H1 (cell line): ENCODE data around the gene URM1. TPM values are rescaled to one million over a fixed set of nuclear protein-coding genes. Genes with fewer than 3 reads are reported as not detected.
A peak's percentile ranks its signal among the peaks of the same experiment; 100 is the strongest.

ENCODE experiments used
- CTCF ChIA-PET: fragments of 300-600 bp; sonication (Branson Sonifier 250); formaldehyde crosslinking; loops from one replicate; lab custom pipeline; 2021; ENCODE audit not compliant: partially characterized antibody; lab: Charles Lee
- POLR2A ChIA-PET: fragments of 300-600 bp; sonication (Branson Sonifier 250); formaldehyde crosslinking; loops from one replicate; lab custom pipeline; 2021; ENCODE audit warnings: inconsistent platforms; ENCODE audit not compliant: partially characterized antibody; lab: Charles Lee
- DNase-seq, 2 experiments: peaks; one replicate each; pipeline versions ENCODE4 v3.0.0 to v3.0.0-alpha.2; 2010 to 2022; ENCODE audit warnings: low spot score in 2 of 2, low read depth in 1 of 2, mixed read lengths in 1 of 2
- FAIRE-seq: peaks from 2 replicates; lab custom pipeline; 2011; peaks lifted over from hg19 to GRCh38; lab: Jason Lieb, UNC
- H2AFZ ChIP-seq: 2 replicates; pipeline ENCODE4 v1.8.1; 2012; ENCODE audit warnings: low read length, inconsistent platforms
- H2AK5ac ChIP-seq: 2 replicates; pipeline ENCODE4 v1.6.1; 2013; ENCODE audit warnings: low read depth, low read length
- H2BK120ac ChIP-seq: replicated peaks from 2 replicates; pipeline ENCODE3; 2013; ENCODE audit warnings: low read depth, low read length, inconsistent platforms
- H2BK12ac ChIP-seq: 2 replicates; pipeline ENCODE4 v1.6.1; 2013; ENCODE audit warnings: low read depth, low read length
- H2BK15ac ChIP-seq: 2 replicates; pipeline ENCODE4 v1.6.1; 2013; ENCODE audit warnings: low read length
- H2BK20ac ChIP-seq: 2 replicates; pipeline ENCODE4 v1.6.1; 2013; ENCODE audit warnings: low read length
- H2BK5ac ChIP-seq: 2 replicates; pipeline ENCODE4 v1.6.1; 2013; ENCODE audit warnings: low read depth, low read length
- H3K14ac ChIP-seq: 2 replicates; pipeline ENCODE4 v1.6.1; 2013; ENCODE audit warnings: inconsistent platforms; ENCODE audit not compliant: insufficient read length
- H3K18ac ChIP-seq: 2 replicates; pipeline ENCODE4 v1.6.1; 2013; ENCODE audit warnings: low read length; ENCODE audit errors: extremely low read depth
- H3K23ac ChIP-seq: 2 replicates; pipeline ENCODE4 v1.6.1; 2013; ENCODE audit warnings: inconsistent platforms; ENCODE audit not compliant: insufficient read length
- H3K23me2 ChIP-seq: 2 replicates; pipeline ENCODE4 v1.6.1; 2013; ENCODE audit warnings: low read depth, low read length
- H3K27ac ChIP-seq: 2 replicates; pipeline ENCODE4 v1.6.1; 2011; ENCODE audit warnings: low read depth, low read length, inconsistent platforms
- H3K27me3 ChIP-seq, 4 experiments: replicated peaks in 1 of 4; 1 replicate in 1 of 4; 2 replicates in 3 of 4; pipeline versions ENCODE4 v1.6.1 to v1.8.1; 2011 to 2013; ENCODE audit warnings: low read length in 3 of 4, mild to moderate bottlenecking in 3 of 4, inconsistent platforms in 2 of 4, mixed read lengths in 2 of 4, moderate library complexity in 1 of 4; ENCODE audit not compliant: control insufficient read depth in 3 of 4, insufficient read depth in 3 of 4; ENCODE audit errors: extremely low read depth in 1 of 4
- H3K36me3 ChIP-seq, 4 experiments: 2 replicates each; pipeline versions ENCODE4 v1.6.1 to v1.8.1; 2011 to 2013; ENCODE audit warnings: mild to moderate bottlenecking in 4 of 4, low read length in 3 of 4, moderate library complexity in 2 of 4, control low read depth in 1 of 4, inconsistent platforms in 1 of 4; ENCODE audit not compliant: insufficient read depth in 4 of 4, control insufficient read depth in 2 of 4
- H3K4ac ChIP-seq: replicated peaks from 2 replicates; pipeline ENCODE3; 2013; ENCODE audit warnings: low read length, low read depth, mixed read lengths, inconsistent platforms; ENCODE audit not compliant: insufficient read length
- H3K4me1 ChIP-seq, 4 experiments: replicated peaks in 1 of 4; 1 replicate in 1 of 4; 2 replicates in 3 of 4; pipeline versions ENCODE4 v1.6.1 to v1.8.1; 2011 to 2013; ENCODE audit warnings: low read length in 3 of 4, inconsistent platforms in 2 of 4, mixed read lengths in 1 of 4; ENCODE audit not compliant: insufficient read depth in 4 of 4, control insufficient read depth in 3 of 4
- H3K4me2 ChIP-seq, 2 experiments: 2 replicates each; pipeline versions ENCODE4 v1.6.1 to v1.8.1; 2011 to 2013; ENCODE audit warnings: low read depth in 2 of 2, low read length in 2 of 2, control low read depth in 1 of 2, inconsistent platforms in 1 of 2, mild to moderate bottlenecking in 1 of 2; ENCODE audit not compliant: insufficient read depth in 1 of 2
- H3K4me3 ChIP-seq, 4 experiments: fragments of 200-600, 300-600 bp in 1 of 4; sonication (generic), shearing (Covaris generic), sonication (Bioruptor Twin) in 1 of 4; 2 replicates each; pipeline versions ENCODE4 v1.5.1 to v1.8.1; 2011 to 2016; ENCODE audit warnings: low read length in 4 of 4, low read depth in 3 of 4, control low read depth in 2 of 4, inconsistent platforms in 2 of 4, mild to moderate bottlenecking in 2 of 4, mixed read lengths in 1 of 4, moderate library complexity in 1 of 4; ENCODE audit not compliant: insufficient read depth in 2 of 4; ENCODE audit errors: extremely low read depth in 1 of 4
- H3K56ac ChIP-seq: replicated peaks from 2 replicates; pipeline ENCODE3; 2013; ENCODE audit warnings: low read depth, mild to moderate bottlenecking, mixed read lengths, low read length, inconsistent platforms; ENCODE audit not compliant: insufficient read length
- H3K79me1 ChIP-seq: 2 replicates; pipeline ENCODE4 v1.6.1; 2013; ENCODE audit warnings: low read depth, low read length, control low read depth
- H3K79me2 ChIP-seq, 2 experiments: 2 replicates each; pipeline versions ENCODE4 v1.6.1 to v1.8.1; 2012 to 2013; ENCODE audit warnings: low read length in 2 of 2, mild to moderate bottlenecking in 2 of 2, inconsistent platforms in 1 of 2; ENCODE audit not compliant: insufficient read depth in 2 of 2, control insufficient read depth in 1 of 2
- H3K9ac ChIP-seq, 4 experiments: replicated peaks in 1 of 4; 1 replicate in 1 of 4; 2 replicates in 3 of 4; pipeline versions ENCODE4 v1.6.1 to v1.8.1; 2011 to 2013; ENCODE audit warnings: low read depth in 3 of 4, low read length in 3 of 4, control low read depth in 2 of 4, mild to moderate bottlenecking in 2 of 4, moderate library complexity in 2 of 4, inconsistent platforms in 1 of 4; ENCODE audit errors: extremely low read depth in 1 of 4
- H3K9me3 ChIP-seq, 2 experiments: 2 replicates each; pipeline versions ENCODE4 v1.6.1 to v1.8.1; 2012 to 2013; ENCODE audit warnings: mild to moderate bottlenecking in 2 of 2, moderate library complexity in 2 of 2, control low read depth in 1 of 2, inconsistent platforms in 1 of 2, low read depth in 1 of 2, low read length in 1 of 2, mixed read lengths in 1 of 2; ENCODE audit not compliant: insufficient read depth in 2 of 2
- H4K20me1 ChIP-seq, 2 experiments: replicated peaks in 1 of 2; 2 replicates each; pipeline versions ENCODE3 to v1.8.1; 2011 to 2013; ENCODE audit warnings: inconsistent platforms in 2 of 2, low read length in 2 of 2, mild to moderate bottlenecking in 1 of 2; ENCODE audit not compliant: insufficient read depth in 2 of 2, control insufficient read depth in 1 of 2
- H4K5ac ChIP-seq: 2 replicates; pipeline ENCODE4 v1.6.1; 2013; ENCODE audit warnings: low read length, low read depth, mixed read lengths, inconsistent platforms; ENCODE audit not compliant: insufficient read length
- H4K8ac ChIP-seq: 2 replicates; pipeline ENCODE4 v1.8.0; 2013; ENCODE audit warnings: mild to moderate bottlenecking, moderate library complexity, low read length, inconsistent platforms; ENCODE audit not compliant: insufficient read depth; ENCODE audit errors: extremely low read depth
- H4K91ac ChIP-seq: replicated peaks from 2 replicates; pipeline ENCODE3; 2013; ENCODE audit warnings: low read length, mixed read lengths, inconsistent platforms; ENCODE audit not compliant: insufficient read length
- EGR1 ChIP-seq: IDR thresholded peaks from 2 replicates; pipeline ENCODE4 v1.6.1; 2011; ENCODE audit warnings: low read depth, low read length, borderline replicate concordance
- GABPA ChIP-seq: IDR thresholded peaks from 2 replicates; pipeline ENCODE4 v1.6.1; 2011; ENCODE audit warnings: mild to moderate bottlenecking, low read length, moderate library complexity, borderline replicate concordance; ENCODE audit not compliant: insufficient read depth
- HDAC2 ChIP-seq, 2 experiments: fragments of 300-600 bp in 1 of 2; sonication (generic) in 1 of 2; IDR thresholded peaks; 2 replicates each; pipeline ENCODE4 v1.6.1; 2011 to 2012; ENCODE audit warnings: low read depth in 2 of 2, low read length in 2 of 2, mild to moderate bottlenecking in 2 of 2, moderate library complexity in 2 of 2, borderline replicate concordance in 1 of 2, inconsistent platforms in 1 of 2
- MAFK ChIP-seq: IDR thresholded peaks from 2 replicates; pipeline ENCODE4 v1.6.1; 2012; ENCODE audit warnings: low read depth, mild to moderate bottlenecking, improper control_type of control experiment, low read length
- SUZ12 ChIP-seq: fragments of 200-600 bp; sonication (generic); IDR thresholded peaks from 2 replicates; pipeline ENCODE4 v1.6.1; 2012; ENCODE audit warnings: mild to moderate bottlenecking, inconsistent platforms, low read length, moderate library complexity, mixed read lengths
- TAF1 ChIP-seq: IDR thresholded peaks from 2 replicates; pipeline ENCODE4 v1.6.1; 2011; ENCODE audit warnings: mild to moderate bottlenecking, low read depth, low read length
- WGBS, 2 experiments: shearing (Covaris generic) in 1 of 2; methylation state at CpG; one replicate each; pipeline versions ENCODE4 v1.1.6 to v1.1.7; 2013 to 2015; ENCODE audit warnings: low lambda C conversion rate in 2 of 2, mixed read lengths in 2 of 2, inconsistent platforms in 1 of 2, low coverage in 1 of 2, missing lambda C conversion rate in 1 of 2; ENCODE audit not compliant: insufficient replicate concordance in 2 of 2, insufficient coverage in 1 of 2, insufficient read length in 1 of 2; ENCODE audit errors: extremely low coverage in 1 of 2, missing lambda C conversion rate in 1 of 2; 5-methylcytosine and 5-hydroxymethylcytosine counted together
- polyA plus RNA-seq, 7 experiments: library from polyadenylated mRNA; depleted of rRNA in 3 of 7; stranded (reverse) in 5 of 7; unstranded in 2 of 7; fragments of >200 nt in 5 of 7; fragments of 200-250 nt in 2 of 7; gene quantifications; 1 replicate in 5 of 7; 2 replicates in 1 of 7; 4 replicates in 1 of 7; pipeline versions ENCODE4 v1.2.1 to v1.2.3, GENCODE V29; 2011 to 2013; ENCODE audit warnings: missing spikeins in 2 of 7, mixed read lengths in 2 of 7
- total RNA-seq: library from RNA; stranded (reverse); fragmentation: NEBNext Ultra II Directional; extraction: Animal tissue kit (Norgen Biotek cat#: 25700); gene quantifications from 2 replicates; pipeline ENCODE4 v1.2.1, GENCODE V29; 2021
- TF ChIP-seq, protein P1 (sequence below): IDR thresholded peaks from 2 replicates; pipeline ENCODE4 v1.6.1; 2012; ENCODE audit warnings: low read length, inconsistent platforms
- TF ChIP-seq, protein P2 (sequence below): IDR thresholded peaks from 2 replicates; pipeline ENCODE4 v1.6.1; 2011; ENCODE audit warnings: low read depth, mild to moderate bottlenecking, low read length; ENCODE audit not compliant: insufficient read depth

Gene URM1
- total and polyA plus RNA-seq, 2 of the 8 experiments (the other 6 are each of a cell fraction or from before 2014, with no cell fraction given): 58.3 to 62.3 TPM

DNA sequence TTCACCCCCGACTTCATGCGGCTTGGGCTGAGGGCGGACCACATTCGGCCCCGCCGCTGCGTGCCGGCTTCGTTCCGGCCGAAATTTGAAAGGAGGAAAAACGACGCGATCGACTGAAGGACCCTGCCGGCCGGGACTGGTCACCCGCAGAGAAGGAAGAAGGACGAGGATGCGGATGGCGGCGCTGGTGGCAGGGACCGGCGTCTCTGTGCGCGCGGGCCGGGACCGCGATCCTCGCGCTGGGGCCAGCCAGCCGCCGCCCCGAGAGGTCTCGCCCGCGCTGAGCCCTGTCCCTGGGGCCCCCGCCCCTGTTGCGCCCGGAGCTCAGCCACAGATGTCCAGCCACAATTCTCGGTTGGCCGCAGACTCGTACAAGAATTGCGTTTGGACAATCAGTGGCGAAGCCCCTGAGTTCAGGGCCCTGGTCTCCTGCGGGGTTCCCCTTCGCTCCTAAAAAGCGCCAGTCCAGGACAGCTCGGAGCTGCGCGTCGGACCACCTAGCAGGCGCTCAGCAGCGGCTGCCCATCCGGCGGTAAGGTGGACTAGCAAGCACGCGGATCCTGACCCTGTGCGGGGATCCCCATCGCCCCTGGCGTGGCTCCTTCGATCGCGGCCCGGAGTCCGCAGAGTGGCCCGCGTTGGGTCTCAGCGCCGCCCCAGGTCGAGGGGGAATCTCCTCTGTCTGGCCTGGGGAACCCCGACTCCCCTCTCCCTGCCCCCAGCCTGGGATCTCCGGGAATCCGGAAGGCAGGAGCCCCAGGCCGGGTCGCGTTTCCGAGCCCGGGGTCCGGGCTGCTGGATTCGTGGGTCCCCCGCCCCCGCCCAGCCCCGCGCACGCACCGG lies 21.3 kb downstream of the URM1 start:
- H3K79me1 ChIP-seq: no peaks in the 10 kb centered on the region
- H4K8ac ChIP-seq: peak overlapping the region; percentile 28; the same call in 1 of the 2 replicates
- no peak overlapping the region for H3K4ac ChIP-seq
- H3K27me3 ChIP-seq: peaks cover 83 to 100% (median 97%) of the 10 kb centered on the region in 4 experiments
- no peak overlapping the region for H2AFZ ChIP-seq
- H2BK15ac ChIP-seq: no peak overlapping the region
- H2BK120ac ChIP-seq: no peak overlapping the region
- H4K20me1 ChIP-seq: peaks cover 22 to 48% of the 10 kb centered on the region in 2 experiments
- ChIA-PET POLR2A (interaction anchor here (1.4 to 13.1 kb wide), 5 partner anchors 9 to 30 kb away, joined by 4 to 92 read pairs (median 11); partner anchors contain the start of gene URM1), CTCF (interaction anchor here (0.9 to 21.9 kb wide), 9 partner anchors 8 to 51 kb away, joined by 3 to 323 read pairs (median 6); partner anchors contain the start of gene URM1)
- no peak overlapping the region for H3K14ac ChIP-seq
- WGBS, 2 experiments: 5% methylated on average over 51 of the region's 88 CpGs; no CpG with 5 or more reads in 1 of the 2 experiments
- H4K91ac ChIP-seq: no peak overlapping the region
- H2BK20ac ChIP-seq: no peak overlapping the region
- no peak overlapping the region for H4K5ac ChIP-seq
- H3K18ac ChIP-seq: peak overlapping the region; percentile 48; the same call in 1 of the 2 replicates
- H2BK5ac ChIP-seq: no peak overlapping the region
- peak overlapping the region; percentile 8 to 54 (median 40); a peak in 7 of 8 replicates for H3K4me3 ChIP-seq
- H3K9ac ChIP-seq: peak overlapping the region in 1 of 4 experiments; percentile 24; a peak in 1 of 7 replicates
- no peaks in the 10 kb centered on the region for H3K79me2 ChIP-seq
- no peaks in the 10 kb centered on the region for H3K9me3 ChIP-seq
- DNase-seq (peak in 1 of 2 experiments; percentile 76), FAIRE-seq (no peak)
- no peak overlapping the region for H3K27ac ChIP-seq
- peak overlapping the region; percentile 13 for H3K56ac ChIP-seq
- peaks cover 9 to 49% (median 43%) of the 10 kb centered on the region in 4 experiments for H3K4me1 ChIP-seq
- no peak overlapping the region for H2BK12ac ChIP-seq
- H3K36me3 ChIP-seq: peaks cover 0 to 21% (median 9%) of the 10 kb centered on the region in 4 experiments; a peak in 6 of 8 replicates
- H3K23me2 ChIP-seq: peaks cover 4% of the 10 kb centered on the region
- no peak overlapping the region for H3K23ac ChIP-seq
- 0 out of 2 replicates have a peak overlapping the region, but pooled peaks have one; percentile 24 for H2AK5ac ChIP-seq
- H3K4me2 ChIP-seq: peak overlapping the region; percentile 76 to 85
- TF ChIP-seq, protein P1, sequence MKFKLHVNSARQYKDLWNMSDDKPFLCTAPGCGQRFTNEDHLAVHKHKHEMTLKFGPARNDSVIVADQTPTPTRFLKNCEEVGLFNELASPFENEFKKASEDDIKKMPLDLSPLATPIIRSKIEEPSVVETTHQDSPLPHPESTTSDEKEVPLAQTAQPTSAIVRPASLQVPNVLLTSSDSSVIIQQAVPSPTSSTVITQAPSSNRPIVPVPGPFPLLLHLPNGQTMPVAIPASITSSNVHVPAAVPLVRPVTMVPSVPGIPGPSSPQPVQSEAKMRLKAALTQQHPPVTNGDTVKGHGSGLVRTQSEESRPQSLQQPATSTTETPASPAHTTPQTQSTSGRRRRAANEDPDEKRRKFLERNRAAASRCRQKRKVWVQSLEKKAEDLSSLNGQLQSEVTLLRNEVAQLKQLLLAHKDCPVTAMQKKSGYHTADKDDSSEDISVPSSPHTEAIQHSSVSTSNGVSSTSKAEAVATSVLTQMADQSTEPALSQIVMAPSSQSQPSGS: no peak
- TF ChIP-seq EGR1 (no peak), MAFK (no peak), GABPA (no peak), SUZ12 (peak; percentile 93), HDAC2 (IDR thresholded peaks at IDR 0.05; ENCODE audit: borderline replicate concordance in 1 of 2, low read depth in 2 of 2, low read length in 2 of 2) (no peak), TAF1 (no peak)
- TF ChIP-seq, protein P2, sequence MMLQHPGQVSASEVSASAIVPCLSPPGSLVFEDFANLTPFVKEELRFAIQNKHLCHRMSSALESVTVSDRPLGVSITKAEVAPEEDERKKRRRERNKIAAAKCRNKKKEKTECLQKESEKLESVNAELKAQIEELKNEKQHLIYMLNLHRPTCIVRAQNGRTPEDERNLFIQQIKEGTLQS: no peak
